Myocyte (in vitro differentiated cells): ENCODE measurements around the gene TRAPPC6A. TPM values are rescaled to one million over a fixed set of nuclear protein-coding genes. Genes with fewer than 3 reads are reported as not detected.

ENCODE experiments used
- DNase-seq: peaks from one replicate; pipeline ENCODE4 v3.0.0-alpha.2; 2012; ENCODE audit warnings: low read depth
- total RNA-seq: library from RNA; depleted of rRNA; stranded (reverse); fragments of >200 nt; gene quantifications from 2 replicates; pipeline ENCODE4 v1.2.3, GENCODE V29; 2014

The TRAPPC6A gene
- total RNA-seq, 1 donor from 2014 or later: 26.9 TPM

DNA sequence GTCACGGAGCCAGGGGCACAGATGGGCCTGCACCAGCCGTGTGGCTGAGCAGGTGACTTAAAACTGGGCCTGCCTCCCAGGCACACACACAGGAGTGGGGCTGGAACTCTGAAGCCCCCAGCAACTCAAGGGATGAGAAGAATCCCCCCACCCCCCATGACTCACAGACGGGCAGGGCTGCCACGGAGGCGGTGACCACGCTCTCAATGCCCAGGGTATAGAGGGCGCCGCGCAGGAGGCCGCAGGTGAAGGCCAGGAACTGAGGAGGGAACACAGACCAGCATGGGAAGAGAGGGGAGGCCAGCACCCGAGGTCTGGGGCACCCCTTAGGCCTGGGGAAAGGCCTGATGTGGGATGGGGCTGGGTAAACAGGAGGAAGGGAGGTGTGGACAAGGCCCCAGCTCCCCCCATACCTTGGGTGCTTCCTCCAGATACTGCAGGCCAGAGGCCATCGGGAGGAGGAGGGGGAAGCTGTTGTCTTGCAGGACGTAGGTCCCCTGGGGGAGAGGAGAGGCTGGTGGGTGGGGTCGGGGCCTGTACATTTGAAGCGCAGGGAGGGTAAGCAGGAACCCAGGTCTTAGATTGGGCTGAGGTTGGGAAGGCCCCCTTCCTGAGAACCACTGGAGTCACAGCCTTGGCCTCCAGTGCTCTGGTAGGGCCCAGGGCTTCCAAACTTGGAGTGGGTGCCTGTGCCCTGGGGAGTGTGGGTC, 14.1 kb downstream of the TRAPPC6A start:
- no peak for DNase-seq

DNA sequence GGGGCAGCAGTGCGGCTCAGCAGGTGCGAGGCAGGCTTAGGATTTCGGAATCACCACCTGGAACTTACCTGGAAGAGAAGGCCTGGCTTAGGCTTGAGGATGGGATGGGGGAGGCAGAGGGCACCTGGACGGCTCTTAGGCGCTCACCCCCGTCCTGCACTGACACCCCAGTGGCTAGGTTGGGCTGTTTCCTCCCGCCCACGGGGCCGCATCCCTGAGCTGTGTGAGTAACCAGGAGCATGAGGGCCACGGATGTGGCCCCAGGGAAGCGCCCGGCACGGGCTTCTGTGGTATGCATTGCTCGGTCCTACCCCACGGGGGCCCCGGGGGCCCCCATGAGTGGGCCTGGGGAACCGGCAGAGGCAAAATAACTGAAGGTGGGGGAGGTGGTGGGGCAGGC, 14.9 kb downstream of the TRAPPC6A start:
- no peak for DNase-seq

GRCh38 chr19:45162608-45163143, 15.4 kb downstream of the TRAPPC6A start:
- no peak for DNase-seq

DNA sequence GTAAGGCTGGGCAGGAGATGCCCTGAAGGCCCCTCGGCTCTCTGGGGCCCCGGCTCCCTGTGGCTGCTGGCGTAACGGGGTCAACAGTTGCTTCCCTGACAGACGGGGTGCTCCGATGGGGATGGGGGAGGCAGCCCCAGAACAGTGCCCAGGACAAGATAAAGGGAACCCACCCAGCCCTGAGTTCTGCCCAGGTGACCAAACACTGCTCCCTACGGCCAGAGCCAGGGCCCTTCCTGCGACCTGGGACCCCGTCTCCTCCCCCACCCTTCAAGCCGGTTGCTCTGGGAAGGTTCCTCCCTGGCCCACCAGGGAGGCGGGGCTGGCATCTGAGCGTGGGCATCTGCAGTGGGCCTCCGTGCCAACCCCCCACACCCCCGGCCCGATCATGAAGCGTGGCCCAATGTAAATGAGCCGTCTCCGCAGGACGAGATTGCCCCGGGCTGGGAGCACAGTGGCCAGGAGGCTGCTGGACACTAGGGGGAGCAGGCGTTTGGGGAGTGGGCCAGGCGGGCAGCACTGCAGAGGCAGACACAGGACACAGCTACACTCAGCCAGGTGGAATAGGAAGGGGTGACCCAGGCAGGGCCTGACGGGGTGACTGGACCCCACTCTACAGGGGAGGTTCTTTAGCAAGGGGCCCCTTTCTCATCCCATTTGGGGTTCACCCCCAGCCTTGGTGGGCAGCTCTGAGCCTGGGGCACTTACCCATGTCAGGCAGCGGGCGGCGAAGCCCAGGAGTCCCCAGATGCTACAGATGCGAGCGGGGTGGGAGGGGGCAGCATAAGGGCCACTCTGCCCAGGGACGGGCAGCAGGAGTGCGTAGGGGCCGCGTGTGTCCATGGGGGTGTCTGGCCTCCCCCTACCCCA, 16.1 kb downstream of the TRAPPC6A start:
- DNase-seq: peak; percentile 52

DNA sequence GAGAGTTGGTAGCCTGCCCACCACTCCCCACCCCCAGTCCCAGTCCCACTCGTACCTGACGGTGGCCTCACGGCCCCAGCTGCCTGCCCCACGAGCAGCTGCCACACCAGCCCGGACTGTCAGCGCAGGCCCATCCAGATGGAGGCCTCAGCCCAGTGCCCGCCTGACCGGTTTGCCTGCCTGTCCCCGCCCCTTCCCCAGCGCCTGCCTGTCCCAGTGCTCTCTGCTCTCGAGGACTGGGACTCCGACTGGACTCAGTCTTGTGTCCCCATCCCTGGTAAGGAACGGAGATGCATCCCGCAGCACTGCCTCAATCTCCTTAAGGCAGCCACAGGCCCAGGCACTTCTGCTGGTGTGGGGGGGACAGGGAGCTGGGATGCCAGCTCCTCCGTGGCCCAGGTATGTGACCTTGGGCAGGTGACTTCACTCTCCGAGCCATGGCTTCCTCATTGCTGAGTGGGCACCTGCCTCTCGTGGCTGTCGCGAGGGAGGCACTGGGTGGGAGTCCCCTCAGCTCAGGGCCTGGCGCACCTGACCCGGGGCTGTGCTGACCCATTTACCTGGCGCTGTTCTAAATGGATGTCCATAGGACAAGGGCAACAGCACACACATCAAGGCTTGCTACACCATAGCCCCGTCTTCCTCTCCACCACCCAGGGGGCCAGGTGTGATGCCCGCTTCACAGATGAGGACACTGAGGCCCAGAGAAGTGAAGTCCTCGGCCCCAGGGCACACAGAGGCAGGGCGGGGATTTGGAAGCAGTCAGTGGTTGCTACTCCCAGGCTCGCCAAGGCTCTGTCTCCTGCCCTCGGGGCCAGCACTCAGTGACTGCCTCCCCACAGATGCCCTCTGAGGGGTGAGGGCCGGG, 16.9 kb downstream of the TRAPPC6A start, which contains the start of gene NKPD1:
NKPD1 (minus strand) TSS at position 113 of the 868 bp plus-strand sequence. CDS start 832 bp downstream, outside the sequence.
- no peak for DNase-seq

DNA sequence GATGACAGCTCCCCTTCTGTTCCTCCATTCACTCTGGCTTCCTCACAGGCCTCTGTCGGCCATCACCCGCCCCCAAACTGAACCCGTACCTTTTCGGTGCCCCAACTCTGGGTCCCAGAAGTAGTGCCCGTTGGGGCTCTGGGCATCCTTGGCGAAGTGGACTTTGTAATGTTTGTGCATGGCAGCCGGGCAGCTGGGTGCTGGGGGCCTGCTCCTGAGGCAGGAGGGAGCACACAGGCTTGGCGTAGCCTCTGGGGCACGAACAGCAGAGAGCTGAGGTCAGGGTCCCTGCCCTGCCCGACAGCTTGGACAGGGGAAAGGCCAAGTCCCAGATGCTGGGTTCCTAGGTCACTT, 18.1 kb downstream of the TRAPPC6A start:
- DNase-seq: no peak

GRCh38 chr19:45159210-45159970, 18.6 kb downstream of the TRAPPC6A start:
- DNase-seq: no peak

DNA sequence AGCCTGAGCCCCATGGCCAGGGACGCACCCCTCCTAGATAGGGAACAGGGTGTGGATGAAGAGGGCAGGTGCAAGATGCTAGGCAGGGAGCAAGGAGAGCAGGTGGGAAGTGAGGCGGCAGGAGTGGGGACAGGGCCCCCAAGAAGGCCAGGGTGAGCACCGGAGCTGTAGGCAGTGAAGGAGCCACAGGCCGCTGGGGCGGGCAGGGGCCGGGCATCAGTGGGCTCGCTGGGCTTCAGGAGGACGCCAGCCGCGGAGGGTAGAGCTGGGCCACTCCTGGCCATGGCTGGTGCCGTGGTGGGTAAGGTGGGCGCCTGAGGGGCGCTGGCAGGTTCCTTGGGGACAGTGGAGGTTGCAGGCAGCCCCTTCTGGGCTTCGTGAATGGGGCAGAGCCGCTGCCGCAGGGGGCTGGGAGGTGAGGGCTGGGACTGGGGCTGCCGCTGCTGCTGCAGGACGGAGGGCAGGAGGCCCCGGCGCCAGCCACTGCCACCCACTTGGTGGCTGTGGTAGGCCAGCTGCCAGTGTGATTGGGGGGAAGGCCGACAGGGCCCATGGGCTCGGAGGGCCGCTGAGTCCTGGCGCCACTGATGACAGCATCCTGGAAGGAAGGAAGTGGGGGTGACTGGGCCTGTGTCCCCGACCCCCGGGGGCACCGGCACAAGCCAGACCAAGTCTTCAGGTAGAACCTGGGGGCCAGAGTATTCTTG, 19.4 kb downstream of the TRAPPC6A start:
- no peak for DNase-seq

DNA sequence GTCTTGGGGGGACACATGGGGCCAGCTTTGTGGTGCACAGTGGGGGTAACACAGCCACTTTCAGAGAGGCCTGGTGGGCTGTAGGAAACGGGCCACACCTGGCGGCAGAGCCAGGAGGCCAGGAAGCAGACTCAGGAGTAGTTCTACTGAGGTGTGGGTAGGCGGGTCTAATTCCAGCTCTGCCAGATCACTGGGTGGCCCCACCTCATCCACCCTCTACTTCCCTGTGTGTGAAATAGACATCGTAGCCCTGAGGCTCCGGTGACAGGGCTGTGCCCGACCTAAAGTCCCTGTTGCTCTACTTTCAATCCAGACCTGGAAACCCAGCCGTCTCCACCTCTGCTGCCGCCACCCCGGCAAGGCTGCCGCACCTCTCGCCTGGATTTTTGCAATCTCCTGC, 21.3 kb downstream of the TRAPPC6A start:
- DNase-seq: no peak

DNA sequence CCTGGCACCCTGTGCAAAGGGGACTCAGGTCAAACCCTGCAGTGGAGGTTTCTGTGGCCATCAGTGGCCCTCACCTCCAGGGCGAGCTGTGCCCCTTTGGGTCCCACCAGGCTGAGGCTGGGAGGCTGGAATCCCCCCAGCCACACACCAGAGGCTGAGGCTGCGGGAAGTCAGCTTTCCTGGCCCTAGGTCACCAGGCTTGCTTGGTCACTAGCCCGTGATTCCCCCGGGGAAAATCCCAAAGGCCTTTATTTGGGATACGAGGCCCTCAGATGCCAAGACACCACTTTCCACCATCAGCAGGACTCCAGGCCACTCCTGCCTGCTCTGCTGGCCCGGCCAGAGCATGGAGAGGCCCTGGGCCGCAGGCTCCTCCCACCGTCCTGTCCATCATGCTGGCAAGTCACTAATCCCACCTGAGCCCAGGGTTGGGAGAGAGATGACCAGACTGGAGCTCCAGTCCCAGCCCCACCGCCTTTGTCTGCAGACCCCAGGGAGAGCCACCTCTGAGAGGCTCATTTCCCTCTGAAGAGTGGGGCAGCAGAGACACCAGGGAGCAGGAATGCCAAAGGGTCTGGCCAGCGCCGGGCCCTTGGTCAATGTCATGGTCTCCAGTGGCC, 21.9 kb downstream of the TRAPPC6A start:
- no peak for DNase-seq

- DNase-seq: no peak
Measured at GRCh38 chr19:45154064-45154827, 23.8 kb downstream of the TRAPPC6A start.

GRCh38 chr19:45153339-45154063, 24.5 kb downstream of the TRAPPC6A start:
- DNase-seq: no peak

DNA sequence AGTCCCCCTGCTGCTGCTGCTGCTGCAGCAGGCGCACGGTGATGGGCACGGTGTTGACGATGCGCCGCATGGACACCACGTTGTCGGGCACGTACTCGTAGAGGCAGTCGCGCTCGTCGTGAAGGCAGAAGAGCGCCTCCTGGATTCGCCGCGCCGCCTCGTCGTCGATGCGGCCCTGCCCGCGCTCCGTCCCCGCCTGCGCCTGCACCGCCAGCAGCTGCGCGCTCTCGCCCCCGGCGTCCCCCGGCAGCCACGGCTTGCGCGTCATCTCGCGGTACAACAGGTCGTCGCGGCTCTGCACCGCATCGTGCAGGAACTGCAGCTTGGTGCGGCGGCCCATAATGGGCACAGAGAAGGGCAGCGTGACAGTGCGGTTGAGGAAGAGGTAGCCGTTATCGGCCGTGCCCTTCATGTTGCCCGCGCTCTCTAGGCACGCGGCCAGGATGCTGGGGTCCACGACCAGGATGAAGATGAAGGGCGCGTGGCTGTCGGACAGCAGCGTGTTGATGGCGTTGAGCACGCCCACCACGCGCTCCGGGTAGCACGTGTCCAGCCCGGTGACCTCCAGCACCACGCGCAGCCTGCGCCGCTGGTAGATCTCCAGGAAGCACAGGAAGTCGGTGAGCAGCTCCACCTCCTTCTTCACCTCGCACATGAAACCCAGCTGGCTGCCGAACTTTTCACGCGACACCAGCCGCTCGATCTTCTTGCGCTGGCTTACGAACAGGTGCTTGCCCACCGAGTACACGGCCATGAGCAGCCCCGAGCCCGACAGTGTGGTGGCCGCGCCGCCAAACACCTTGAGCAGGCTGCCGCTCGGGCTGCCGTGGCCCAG, 25.3 kb downstream of the TRAPPC6A start:
- DNase-seq: no peak

DNA sequence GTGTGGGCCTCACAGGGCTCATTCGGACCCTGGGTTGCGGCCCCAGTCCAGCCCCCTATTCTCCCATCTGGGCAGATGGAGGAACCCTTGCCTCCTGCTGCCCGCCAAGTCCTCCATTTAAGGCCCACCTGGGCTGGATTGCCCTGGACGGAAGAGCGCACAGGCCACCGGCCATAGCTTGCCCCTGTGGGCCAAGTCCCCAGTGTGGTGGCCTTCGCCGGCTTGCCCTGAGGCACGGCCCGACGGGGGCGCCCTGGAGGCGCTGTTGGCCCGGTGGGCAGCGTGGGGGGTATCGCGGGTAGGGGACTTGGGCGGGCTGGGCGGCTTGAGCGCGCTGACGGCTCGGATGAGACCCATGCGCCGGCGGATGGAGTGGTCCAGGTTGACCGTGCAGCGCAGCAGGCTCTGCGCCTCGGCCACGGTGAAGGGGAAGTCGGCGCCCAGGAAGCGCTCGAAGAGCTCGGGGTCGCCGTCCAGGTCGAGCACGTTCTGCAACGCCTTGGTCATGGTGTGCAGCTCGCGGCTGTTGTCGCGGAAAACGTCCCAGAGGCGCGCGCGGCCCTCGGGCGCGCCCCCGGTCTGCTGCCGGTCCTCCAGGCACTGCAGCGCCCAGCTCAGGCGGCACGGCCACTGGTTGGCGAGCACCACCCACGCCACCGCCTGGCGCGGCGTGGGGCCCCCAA, 26.1 kb downstream of the TRAPPC6A start:
- DNase-seq: no peak

GRCh38 chr19:45151320-45151719, 26.7 kb downstream of the TRAPPC6A start:
- DNase-seq: no peak

- DNase-seq: no peak
Measured at GRCh38 chr19:45150751-45151281, 27.2 kb downstream of the TRAPPC6A start.
